HCT116 (cell line): ENCODE results near the gene MYBPH. TPM values are rescaled to one million over a fixed set of nuclear protein-coding genes. Genes with fewer than 3 reads are reported as not detected.

Experiments
- ATAC-seq: fragments of 200-7000 bp; cut with Tn5 transposase; 2 replicates; pipeline ENCODE4 v1.9.1; 2020; ENCODE audit warnings: mild to moderate bottlenecking, moderate library complexity
- BruUV-seq: library from RNA; stranded (reverse); fragments of 400-500 nt; replicated peaks from 2 replicates; lab custom pipeline; 2021; lab: Mats Ljungman, UMichigan
- CTCF ChIA-PET: fragments of 300-600 bp; sonication (Branson Sonifier 250); formaldehyde crosslinking; loops from one replicate; lab custom pipeline; 2021; ENCODE audit warnings: antibody characterized with exemption; lab: Charles Lee
- POLR2A ChIA-PET: fragments of 300-600, 350-600 bp; sonication (Branson Sonifier 250); formaldehyde crosslinking; loops from one replicate; lab custom pipeline; 2021; ENCODE audit warnings: antibody characterized with exemption; lab: Charles Lee
- RAD21 ChIA-PET, 2 experiments: fragments of 300-600 bp; sonication (Branson Sonifier 250); formaldehyde crosslinking; loops; one replicate each; lab custom pipeline; 2023; ENCODE audit warnings: low total read pairs in 2 of 2; ENCODE audit not compliant: uncharacterized antibody in 2 of 2, unreplicated experiment in 2 of 2, low non-redundant PET in 1 of 2; lab: Charles Lee
- DNase-seq: peaks from one replicate; pipeline ENCODE4 v3.0.0-alpha.2; 2010; ENCODE audit warnings: low read depth, low spot score
- H2AFZ ChIP-seq: fragments of 200-600 bp; shearing (Covaris generic), sonication (generic); 2 replicates; pipeline ENCODE4 v1.6.1; 2017; ENCODE audit warnings: low read depth, mixed run types, mixed read lengths, antibody characterized with exemption, low read length; ENCODE audit not compliant: poor library complexity, severe bottlenecking
- H3K27ac ChIP-seq: 2 replicates; pipeline ENCODE4 v1.5.1; 2012; ENCODE audit warnings: low read depth, low read length
- H3K27me3 ChIP-seq: fragments of 200-600 bp; sonication (generic); 2 replicates; pipeline ENCODE4 v1.6.1; 2016; ENCODE audit warnings: mixed run types, low read length, mixed read lengths; ENCODE audit not compliant: insufficient read depth
- H3K36me3 ChIP-seq, 2 experiments: fragments of 200-500 bp in 1 of 2; fragments of 200-600 bp in 1 of 2; sonication (Bioruptor generic) in 1 of 2; sonication (generic) in 1 of 2; 2 replicates each; pipeline versions ENCODE4 v1.5.1 to v1.6.1; 2014 to 2016; ENCODE audit warnings: low read length in 2 of 2, inconsistent platforms in 1 of 2, mixed read lengths in 1 of 2, mixed run types in 1 of 2; ENCODE audit not compliant: insufficient read depth in 2 of 2, control insufficient read depth in 1 of 2
- H3K4me1 ChIP-seq, 2 experiments: fragments of 200-600 bp in 1 of 2; sonication (generic) in 1 of 2; 2 replicates each; pipeline versions ENCODE4 v1.5.1 to v1.6.1; 2012 to 2017; ENCODE audit warnings: low read length in 2 of 2, inconsistent platforms in 1 of 2, mild to moderate bottlenecking in 1 of 2, mixed read lengths in 1 of 2, mixed run types in 1 of 2, moderate library complexity in 1 of 2; ENCODE audit not compliant: insufficient read depth in 2 of 2, control insufficient read depth in 1 of 2
- H3K4me2 ChIP-seq: fragments of 200-600 bp; sonication (generic); 2 replicates; pipeline ENCODE4 v1.6.1; 2017; ENCODE audit warnings: mixed run types, low read length, mixed read lengths
- H3K4me3 ChIP-seq, 2 experiments: fragments of 200-600 bp in 1 of 2; sonication (generic) in 1 of 2; replicated peaks in 1 of 2; 2 replicates each; pipeline ENCODE4 v1.5.1; 2011 to 2016; ENCODE audit warnings: low read length in 2 of 2, control low read depth in 1 of 2, low read depth in 1 of 2, mild to moderate bottlenecking in 1 of 2, mixed read lengths in 1 of 2, mixed run types in 1 of 2
- H3K79me2 ChIP-seq: fragments of 200-600 bp; sonication (generic); 2 replicates; pipeline ENCODE4 v1.6.1; 2017; ENCODE audit warnings: mild to moderate bottlenecking, mixed run types, low read length, moderate library complexity, mixed read lengths; ENCODE audit not compliant: insufficient read depth
- H3K9ac ChIP-seq: fragments of 200-600 bp; sonication (generic); 2 replicates; pipeline ENCODE4 v1.6.1; 2016; ENCODE audit warnings: low read length, mixed read lengths
- H3K9me2 ChIP-seq: fragments of 200-600 bp; sonication (generic), shearing (Covaris generic); 2 replicates; pipeline ENCODE4 v1.6.1; 2017; ENCODE audit warnings: mixed run types, mild to moderate bottlenecking, moderate library complexity; ENCODE audit not compliant: insufficient read depth
- H3K9me3 ChIP-seq, 2 experiments: fragments of 200-500 bp in 1 of 2; fragments of 200-600 bp in 1 of 2; sonication (Bioruptor generic) in 1 of 2; sonication (generic) in 1 of 2; 2 replicates each; pipeline ENCODE4 v1.6.1; 2014 to 2017; ENCODE audit warnings: low read length in 2 of 2, mixed read lengths in 2 of 2, inconsistent platforms in 1 of 2, low read depth in 1 of 2, mild to moderate bottlenecking in 1 of 2, mixed run types in 1 of 2, moderate library complexity in 1 of 2; ENCODE audit not compliant: control insufficient read depth in 1 of 2, insufficient read depth in 1 of 2
- H4K20me1 ChIP-seq: fragments of 200-600 bp; sonication (generic), shearing (Covaris generic); 2 replicates; pipeline ENCODE4 v1.6.1; 2017; ENCODE audit warnings: mixed run types, mild to moderate bottlenecking, moderate library complexity; ENCODE audit not compliant: insufficient read depth
- CEBPB ChIP-seq: IDR thresholded peaks from 2 replicates; pipeline ENCODE4 v1.6.1; 2012; ENCODE audit warnings: low read depth
- CTCF ChIP-seq, 3 experiments: fragments of 200-600 bp in 1 of 3; sonication (generic) in 1 of 3; IDR thresholded peaks in 2 of 3; conservative IDR thresholded peaks in 1 of 3; 2 replicates each; pipeline ENCODE4 v1.5.1; 2012 to 2017; ENCODE audit warnings: low read depth in 2 of 3, low read length in 2 of 3, antibody characterized with exemption in 1 of 3, borderline replicate concordance in 1 of 3, control low read depth in 1 of 3, mild to moderate bottlenecking in 1 of 3, mixed read lengths in 1 of 3, mixed run types in 1 of 3, moderate library complexity in 1 of 3; ENCODE audit not compliant: insufficient read depth in 1 of 3
- EGR1 ChIP-seq: IDR thresholded peaks from 2 replicates; pipeline ENCODE4 v1.6.1; 2012; ENCODE audit warnings: low read depth
- EZH2 ChIP-seq: fragments of 200-600 bp; sonication (generic); IDR thresholded peaks from 2 replicates; pipeline ENCODE4 v1.6.1; 2017; ENCODE audit warnings: antibody characterized with exemption, mixed run types
- EZH2phosphoT487 ChIP-seq: fragments of 200-600 bp; IDR thresholded peaks from 2 replicates; pipeline ENCODE4 v1.6.1; 2018; ENCODE audit warnings: antibody characterized with exemption, borderline replicate concordance
- JUND ChIP-seq: IDR thresholded peaks from 2 replicates; pipeline ENCODE4 v1.6.1; 2012
- POLR2A ChIP-seq: IDR thresholded peaks from 2 replicates; pipeline ENCODE4 v1.7.0; 2011; ENCODE audit warnings: borderline replicate concordance; ENCODE audit not compliant: insufficient read depth, insufficient read length; ENCODE audit errors: extremely low read depth
- POLR2AphosphoS5 ChIP-seq: IDR thresholded peaks from 2 replicates; pipeline ENCODE4 v1.6.1; 2011; ENCODE audit warnings: mild to moderate bottlenecking, low read depth, low read length, moderate library complexity
- RAD21 ChIP-seq: IDR thresholded peaks from 2 replicates; pipeline ENCODE4 v1.6.1; 2012; ENCODE audit warnings: low read depth, mild to moderate bottlenecking
- REST ChIP-seq: IDR thresholded peaks from 2 replicates; pipeline ENCODE4 v1.6.1; 2012; ENCODE audit warnings: low read depth
- SIN3A ChIP-seq: IDR thresholded peaks from 2 replicates; pipeline ENCODE4 v1.6.1; 2012; ENCODE audit warnings: low read depth
- TCF7L2 ChIP-seq: IDR thresholded peaks from 2 replicates; pipeline ENCODE4 v1.7.0; 2011; ENCODE audit warnings: borderline replicate concordance, inconsistent platforms; ENCODE audit not compliant: insufficient read depth, insufficient read length; ENCODE audit errors: extremely low read depth
- YY1 ChIP-seq: IDR thresholded peaks from 2 replicates; pipeline ENCODE4 v1.6.1; 2011; ENCODE audit warnings: low read length, low read depth, moderate library complexity, mild to moderate bottlenecking; ENCODE audit not compliant: insufficient replicate concordance; ENCODE audit errors: extremely low read depth
- ZBTB33 ChIP-seq: IDR thresholded peaks from 2 replicates; pipeline ENCODE4 v1.6.1; 2011; ENCODE audit warnings: mild to moderate bottlenecking, low read length, moderate library complexity; ENCODE audit not compliant: insufficient replicate concordance; ENCODE audit errors: extremely low read depth
- ZFX ChIP-seq: fragments of 450-650 bp; IDR thresholded peaks from 2 replicates; pipeline ENCODE4 v1.6.1; 2017
- ZNF274 ChIP-seq: fragments of 200-500 bp; sonication (Bioruptor generic); IDR thresholded peaks from 2 replicates; pipeline ENCODE4 v1.6.1; 2014; ENCODE audit warnings: mild to moderate bottlenecking, low read depth, low read length, inconsistent platforms
- intact Hi-C: fragments of 100-400 bp; cut with micrococcal nuclease; formaldehyde crosslinking; loops from 2 replicates; pipeline ENCODE4 v1.10.0; 2022
- total RNA-seq: library from RNA; stranded (reverse); gene quantifications from one replicate; pipeline ENCODE4 v1.2.1, GENCODE V29; 2021; ENCODE audit not compliant: unreplicated experiment

Gene MYBPH
- total RNA-seq, 1 experiment from 2014 or later, result 0.22 TPM

- DNase-seq, result no peak
- TF ChIP-seq ZFX (no peak), REST (no peak), POLR2AphosphoS5 (no peak), RAD21 (no peak), EGR1 (no peak), TCF7L2 (no peak), ZBTB33 (no peak), CTCF (IDR thresholded peaks at IDR 0.05 in 2 of 3, conservative IDR thresholded peaks at IDR 0.05 in 1 of 3; ENCODE audit: borderline replicate concordance in 1 of 3, insufficient read depth in 1 of 3, low read depth in 2 of 3, low read length in 2 of 3) (no peak), SIN3A (no peak), EZH2 (no peak), YY1 (no peak), POLR2A (no peak), EZH2phosphoT487 (no peak), CEBPB (no peak), JUND (no peak), ZNF274 (no peak)
- no TSS peak for BruUV-seq
- intact Hi-C loops, result no loop called here
- H3K4me3 ChIP-seq, result no peak overlapping the region
- ChIA-PET RAD21 (no interaction called here), CTCF (no interaction called here), POLR2A (no interaction called here)
- no peak overlapping the region for H3K9ac ChIP-seq
- H2AFZ ChIP-seq, result no peak overlapping the region
- no peaks in the 10 kb centered on the region for H3K36me3 ChIP-seq
- no peaks in the 10 kb centered on the region for H3K9me2 ChIP-seq
- H3K4me2 ChIP-seq, result no peak overlapping the region
- no peaks in the 10 kb centered on the region for H3K79me2 ChIP-seq
- peaks cover 0 to 10% of the 10 kb centered on the region in 2 experiments; a peak in 2 of 4 replicates for H3K4me1 ChIP-seq
- H3K27ac ChIP-seq, result no peak overlapping the region
- no peaks in the 10 kb centered on the region for H4K20me1 ChIP-seq
- no peak for ATAC-seq
- no peaks in the 10 kb centered on the region for H3K27me3 ChIP-seq
- H3K9me3 ChIP-seq, result no peaks in the 10 kb centered on the region
Observed at GRCh38 chr1:203199481-203199815, 23.8 kb upstream of the MYBPH start.
